WERI-Rb-1 (cell line): ENCODE measurements around the gene ZFHX3.

Experiments used
- DNase-seq: peaks from one replicate; pipeline ENCODE4 v3.0.0-alpha.2; 2020
- H3K27ac ChIP-seq: fragments of 250-450 bp; sonication (Bioruptor Pico); 2 replicates; pipeline ENCODE4 v1.5.1; 2020; ENCODE audit warnings: mild to moderate bottlenecking, moderate library complexity
- H3K27me3 ChIP-seq: fragments of 250-450 bp; sonication (Bioruptor Pico); 2 replicates; pipeline ENCODE4 v1.5.1; 2021; ENCODE audit warnings: mild to moderate bottlenecking, low read depth, moderate library complexity; ENCODE audit not compliant: insufficient read depth, severe bottlenecking
- H3K36me3 ChIP-seq: fragments of 250-450 bp; sonication (Bioruptor Pico); 2 replicates; pipeline ENCODE4 v1.5.1; 2020; ENCODE audit warnings: mild to moderate bottlenecking, moderate library complexity
- H3K4me3 ChIP-seq: 2 replicates; pipeline ENCODE4 v1.5.1; 2011; ENCODE audit warnings: low read depth, mild to moderate bottlenecking, control low read depth, low read length
- H3K9me3 ChIP-seq: fragments of 250-450 bp; sonication (Bioruptor Pico); 2 replicates; pipeline ENCODE4 v1.5.1; 2021; ENCODE audit warnings: mild to moderate bottlenecking, moderate library complexity; ENCODE audit not compliant: severe bottlenecking
- CTCF ChIP-seq: IDR thresholded peaks from 2 replicates; pipeline ENCODE4 v1.5.1; 2011; ENCODE audit warnings: low read depth, mild to moderate bottlenecking, control low read depth, inconsistent platforms, low read length

ZFHX3 gene

GRCh38 chr16:72850853-72851252, 197.1 kb downstream of the ZFHX3 start:
- H3K27ac ChIP-seq = no peak overlapping the region
- no peaks in the 10 kb centered on the region for H3K27me3 ChIP-seq
- TF ChIP-seq CTCF = no peak
- H3K36me3 ChIP-seq = no peaks in the 10 kb centered on the region
- no peaks in the 10 kb centered on the region for H3K9me3 ChIP-seq
- H3K4me3 ChIP-seq = no peak overlapping the region
- no peak for DNase-seq

GRCh38 chr16:72850021-72850420, 197.9 kb downstream of the ZFHX3 start:
- Histone ChIP-seq H3K9me3 (no peaks in the 10 kb centered on the region), H3K27ac (no peak overlapping the region), H3K4me3 (no peak overlapping the region), H3K36me3 (no peaks in the 10 kb centered on the region), H3K27me3 (no peaks in the 10 kb centered on the region)
- no peak for TF ChIP-seq CTCF
- DNase-seq = no peak

DNA sequence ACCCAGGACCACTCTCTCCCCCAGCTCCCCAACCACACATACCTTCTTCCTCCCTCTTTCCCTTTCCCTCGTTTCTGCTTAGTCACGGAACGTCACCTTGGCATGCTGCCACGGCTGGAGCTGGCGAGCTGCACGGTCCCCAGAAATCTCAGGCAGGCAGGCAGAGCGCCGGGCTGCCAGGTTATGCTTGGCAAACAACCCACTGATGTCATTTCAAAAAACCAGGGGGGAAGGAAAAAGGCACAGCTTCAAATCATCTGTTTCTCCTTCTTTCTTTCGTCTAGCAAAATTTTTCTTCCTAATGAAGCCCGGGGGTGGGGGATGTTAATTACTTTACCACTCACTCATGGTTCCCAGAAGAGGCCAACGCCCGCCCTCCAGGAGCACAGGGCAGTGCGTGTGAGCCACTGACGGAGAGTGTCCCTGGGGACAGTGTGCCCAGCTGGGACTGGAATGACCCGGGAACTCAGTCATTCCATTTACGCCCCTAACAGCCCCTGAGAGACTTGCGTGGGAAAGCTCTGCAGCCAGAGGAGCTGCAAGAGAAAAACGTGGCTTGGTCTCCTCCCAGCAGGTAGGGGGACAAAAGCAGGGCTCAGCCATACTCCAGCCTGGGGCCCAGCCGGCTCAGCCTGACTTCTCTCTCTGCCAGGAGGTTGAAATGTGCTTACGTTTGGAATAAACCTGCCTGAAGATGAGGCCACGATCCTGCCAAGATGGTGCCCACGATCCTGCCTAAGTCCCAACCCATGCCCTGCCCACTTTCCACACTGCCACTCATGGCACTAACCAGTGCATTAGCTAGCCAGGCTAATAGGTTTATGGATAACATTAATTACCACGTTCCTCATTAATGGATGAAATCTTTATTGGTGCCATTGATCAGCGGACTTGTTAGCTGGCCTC, 198.9 kb downstream of the ZFHX3 start:
- Histone ChIP-seq H3K27ac (no peak overlapping the region), H3K36me3 (no peaks in the 10 kb centered on the region), H3K27me3 (no peaks in the 10 kb centered on the region), H3K9me3 (no peaks in the 10 kb centered on the region), H3K4me3 (no peak overlapping the region)
- DNase-seq = no peak
- no peak for TF ChIP-seq CTCF

DNA sequence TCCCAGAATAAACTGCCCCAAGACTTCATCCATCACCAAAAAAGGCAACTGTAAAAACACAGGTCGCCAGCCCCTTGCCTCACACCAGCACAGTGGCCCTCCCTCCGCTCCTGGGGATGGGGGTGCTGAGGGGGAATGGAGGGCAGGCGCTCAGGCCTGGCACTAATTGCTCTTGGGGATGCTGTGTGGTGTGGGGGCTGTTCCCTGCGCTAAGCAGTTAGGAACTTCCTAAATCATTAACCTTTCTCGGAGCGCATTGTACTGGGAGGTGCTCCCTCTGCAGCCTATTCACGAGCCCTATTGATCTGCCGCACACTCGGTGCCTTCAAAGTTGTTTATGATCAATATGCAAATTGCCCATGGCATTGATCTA, 199.9 kb downstream of the ZFHX3 start:
- Histone ChIP-seq H3K27me3 (no peaks in the 10 kb centered on the region), H3K4me3 (no peak overlapping the region), H3K36me3 (no peaks in the 10 kb centered on the region), H3K9me3 (no peaks in the 10 kb centered on the region), H3K27ac (no peak overlapping the region)
- DNase-seq = no peak
- TF ChIP-seq CTCF = no peak

DNA sequence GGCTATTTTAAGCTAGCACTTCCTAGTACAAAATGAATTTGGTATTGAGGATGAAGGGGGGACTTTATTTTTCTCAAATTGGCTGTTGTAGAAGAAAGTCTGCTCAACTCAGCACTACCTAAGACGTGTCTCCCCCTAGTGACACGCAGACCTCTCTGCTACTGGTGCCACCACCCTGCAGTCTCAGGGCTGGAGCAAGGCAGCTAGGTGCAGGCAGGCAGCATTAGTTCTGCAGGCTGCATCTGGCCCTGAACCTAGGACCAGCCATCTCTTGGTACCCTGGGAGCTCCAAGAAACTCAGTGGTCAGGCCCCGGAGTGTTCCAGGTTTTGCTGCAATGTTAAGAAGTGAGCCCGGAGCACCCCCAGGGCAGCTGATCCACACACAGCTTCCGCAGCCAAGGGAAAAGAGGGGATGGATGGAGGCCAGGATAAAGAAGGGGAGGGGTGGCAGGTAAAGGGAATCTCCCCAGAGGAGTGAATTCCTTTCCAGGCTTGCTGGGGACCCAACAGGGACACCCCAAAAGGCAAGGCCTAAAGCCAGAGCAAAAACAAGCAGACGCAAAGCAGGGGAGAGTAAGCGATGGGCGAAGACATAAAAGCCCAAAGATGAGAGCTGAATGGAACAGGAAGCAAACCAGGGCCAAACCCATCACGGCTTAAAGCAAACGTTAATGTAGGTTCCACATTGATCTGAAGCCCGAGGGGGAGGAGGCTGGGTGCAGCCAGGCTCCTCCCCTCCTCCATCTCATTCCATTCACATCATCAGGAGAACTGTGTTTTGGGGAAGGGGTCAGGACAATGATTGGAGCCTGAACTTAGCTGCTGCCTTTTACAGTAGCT, 200.5 kb downstream of the ZFHX3 start:
- Histone ChIP-seq H3K36me3 (no peaks in the 10 kb centered on the region), H3K27me3 (no peaks in the 10 kb centered on the region), H3K9me3 (no peaks in the 10 kb centered on the region), H3K27ac (no peak overlapping the region), H3K4me3 (no peak overlapping the region)
- DNase-seq = peak; percentile 35
- TF ChIP-seq CTCF = peak; percentile 76
